ENCODE data around the gene NSUN7. TPM values are rescaled to one million over a fixed set of nuclear protein-coding genes. Genes with fewer than 3 reads are reported as not detected.
"Not testable (repeated sequence)": the region's sequence is repeated elsewhere in the genome, so short reads cannot be mapped to it uniquely, and the experiment has no call there.

The NSUN7 gene
- not detected for total RNA-seq

GRCh38 chr4:40749717-40750460 is at the start of gene NSUN7:
Gene NSUN7 (plus strand): TSS chr4:40749955. CDS start chr4:40750694, 739 bp downstream.
- ChIA-PET POLR2A (no interaction called here), CTCF (no interaction called here)

- ChIA-PET CTCF (interaction anchor here (0.9 kb wide), 1 partner anchor 39 kb away, joined by 3 read pairs; no protein-coding TSS in a partner anchor), POLR2A (no interaction called here)
These were observed 47.5 kb upstream of the NSUN7 start for GRCh38 chr4:40702137-40702799.

GRCh38 chr4:40702800-40703151 is 47.0 kb upstream of the NSUN7 start:
- CTCF ChIA-PET = interaction anchor here (0.9 kb wide), 1 partner anchor 39 kb away, joined by 3 read pairs; no protein-coding TSS in a partner anchor

GRCh38 chr4:40704073-40704472 is 45.7 kb upstream of the NSUN7 start:
- CTCF ChIA-PET = no interaction called here
- POLR2A ChIA-PET = no interaction called here

More at GRCh38 chr4:40702800-40703151, 47.0 kb upstream of the NSUN7 start:
- POLR2A ChIA-PET = no interaction called here

- ChIA-PET CTCF (no interaction called here), POLR2A (no interaction called here)
These were observed 39.1 kb upstream of the NSUN7 start for GRCh38 chr4:40710484-40711254.

- CTCF ChIA-PET, POLR2A ChIA-PET: not testable (repeated sequence)
These were observed 36.8 kb upstream of the NSUN7 start for GRCh38 chr4:40713001-40713400.

GRCh38 chr4:40713798-40714197 is 36.0 kb upstream of the NSUN7 start:
- CTCF ChIA-PET = no interaction called here
- POLR2A ChIA-PET = no interaction called here

GRCh38 chr4:40718586-40718985 is 31.2 kb upstream of the NSUN7 start:
- CTCF ChIA-PET = interaction anchor here (0.8 kb wide), 1 partner anchor 393 kb away, joined by 3 read pairs; no protein-coding TSS in a partner anchor

GRCh38 chr4:40719008-40719623 is 30.6 kb upstream of the NSUN7 start:
- POLR2A ChIA-PET = interaction anchor here (0.5 kb wide), 1 partner anchor 661 kb away, joined by 3 read pairs; no protein-coding TSS in a partner anchor
- CTCF ChIA-PET = interaction anchor here (0.8 kb wide), 1 partner anchor 394 kb away, joined by 3 read pairs; no protein-coding TSS in a partner anchor

More at GRCh38 chr4:40718586-40718985, 31.2 kb upstream of the NSUN7 start:
- POLR2A ChIA-PET = interaction anchor here (0.5 kb wide), 1 partner anchor 661 kb away, joined by 3 read pairs; no protein-coding TSS in a partner anchor

- ChIA-PET CTCF (no interaction called here), POLR2A (no interaction called here)
These were observed 29.4 kb upstream of the NSUN7 start for GRCh38 chr4:40720351-40720750.

GRCh38 chr4:40720916-40721315 is 28.8 kb upstream of the NSUN7 start:
- POLR2A ChIA-PET = no interaction called here
- CTCF ChIA-PET = no interaction called here

- ChIA-PET CTCF (interaction anchor here (0.6 to 0.7 kb wide), 2 partner anchors 18 to 164 kb away, joined by 4 to 5 read pairs; no protein-coding TSS in a partner anchor), POLR2A (no interaction called here)
These were observed 28.0 kb upstream of the NSUN7 start for GRCh38 chr4:40721730-40722171.

GRCh38 chr4:40722576-40723161 is 27.1 kb upstream of the NSUN7 start:
- POLR2A ChIA-PET = no interaction called here
- CTCF ChIA-PET = no interaction called here

- ChIA-PET CTCF (no interaction called here), POLR2A (no interaction called here)
These were observed 26.0 kb upstream of the NSUN7 start for GRCh38 chr4:40723728-40724127.

- ChIA-PET POLR2A (no interaction called here), CTCF (no interaction called here)
These were observed 21.4 kb upstream of the NSUN7 start for GRCh38 chr4:40728333-40728732.

- POLR2A ChIA-PET = interaction anchor here (0.6 kb wide), 1 partner anchor 250 kb away, joined by 5 read pairs; no protein-coding TSS in a partner anchor
These were observed 20.2 kb upstream of the NSUN7 start for GRCh38 chr4:40729555-40729954.

GRCh38 chr4:40730091-40730679 is 19.6 kb upstream of the NSUN7 start:
- ChIA-PET POLR2A (no interaction called here), CTCF (no interaction called here)

More at GRCh38 chr4:40729555-40729954, 20.2 kb upstream of the NSUN7 start:
- CTCF ChIA-PET = no interaction called here

GRCh38 chr4:40731361-40731760 is 18.4 kb upstream of the NSUN7 start:
- CTCF ChIA-PET = no interaction called here
- POLR2A ChIA-PET = no interaction called here

GRCh38 chr4:40731792-40732245 is 17.9 kb upstream of the NSUN7 start:
- ChIA-PET CTCF (interaction anchor here (1.1 kb wide), 1 partner anchor 165 kb away, joined by 3 read pairs; no protein-coding TSS in a partner anchor), POLR2A (no interaction called here)
